ENCODE measurements around the gene FGF8. TPM values are rescaled to one million over a fixed set of nuclear protein-coding genes. Genes with fewer than 3 reads are reported as not detected.

The FGF8 gene
- total and polyA plus RNA-seq, 2 of the 4 experiments (the other 2 are of a cell fraction): 0.17 TPM; not detected in 1

DNA sequence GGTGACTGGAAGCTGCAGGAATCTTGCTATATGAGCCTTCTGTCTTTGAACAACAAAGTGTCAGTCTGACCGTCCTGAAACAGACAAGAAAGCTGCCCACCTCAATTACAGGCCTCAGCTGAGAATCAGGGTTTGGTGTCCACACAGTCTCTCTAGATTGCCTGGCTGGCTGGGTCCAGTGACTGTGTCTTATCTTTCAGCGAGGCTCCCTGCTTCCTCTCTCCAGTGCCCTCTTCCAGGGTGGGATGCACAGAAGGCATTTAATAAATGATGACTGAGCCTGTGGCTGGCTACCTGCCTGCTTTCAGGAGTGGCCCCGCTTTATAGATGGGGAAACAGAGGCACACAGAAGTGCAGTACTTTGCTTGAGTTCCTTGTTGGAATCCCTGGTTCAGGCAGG, 27.4 kb downstream of the FGF8 start (continued):
- TF ChIP-seq, protein P1, sequence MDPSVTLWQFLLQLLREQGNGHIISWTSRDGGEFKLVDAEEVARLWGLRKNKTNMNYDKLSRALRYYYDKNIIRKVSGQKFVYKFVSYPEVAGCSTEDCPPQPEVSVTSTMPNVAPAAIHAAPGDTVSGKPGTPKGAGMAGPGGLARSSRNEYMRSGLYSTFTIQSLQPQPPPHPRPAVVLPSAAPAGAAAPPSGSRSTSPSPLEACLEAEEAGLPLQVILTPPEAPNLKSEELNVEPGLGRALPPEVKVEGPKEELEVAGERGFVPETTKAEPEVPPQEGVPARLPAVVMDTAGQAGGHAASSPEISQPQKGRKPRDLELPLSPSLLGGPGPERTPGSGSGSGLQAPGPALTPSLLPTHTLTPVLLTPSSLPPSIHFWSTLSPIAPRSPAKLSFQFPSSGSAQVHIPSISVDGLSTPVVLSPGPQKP (IDR thresholded peaks at IDR 0.05; ENCODE audit: borderline replicate concordance, low read depth, low read length): no peak
- TF ChIP-seq CEBPB (IDR thresholded peaks at IDR 0.05; ENCODE audit: low read depth, low read length) (no peak), MAZ (IDR thresholded peaks at IDR 0.05; ENCODE audit: borderline replicate concordance, low read depth, low read length) (no peak), POLR2A (IDR thresholded peaks at IDR 0.05; ENCODE audit: low read depth, low read length) (no peak)

- CTCF ChIA-PET: interaction anchor here (1.5 kb wide), 1 partner anchor 9 kb away, joined by 4 read pairs; no protein-coding TSS in a partner anchor
- BruUV-seq (replicated peaks): no TSS peak
- in situ Hi-C loops (cut with MboI; ENCODE audit: low sequenced_read_pairs): loop anchor here (10.0 kb wide), 1 partner anchor 560 kb away; no protein-coding TSS in a partner anchor
- TF ChIP-seq FOS (IDR thresholded peaks at IDR 0.05; ENCODE audit: low read depth, low read length) (no peak), SMC3 (IDR thresholded peaks at IDR 0.05; ENCODE audit: low read depth, low read length) (no peak), RFX5 (IDR thresholded peaks at IDR 0.05; ENCODE audit: low read depth, low read length) (no peak), RCOR1 (IDR thresholded peaks at IDR 0.05; ENCODE audit: insufficient replicate concordance, low read length) (no peak), CHD1 (IDR thresholded peaks at IDR 0.05; ENCODE audit: low read depth, low read length) (no peak), RAD21 (IDR thresholded peaks at IDR 0.05; ENCODE audit: low read length) (no peak), MAFK (IDR thresholded peaks at IDR 0.05; ENCODE audit: low read depth, low read length) (no peak)
- TF ChIP-seq, protein P2, sequence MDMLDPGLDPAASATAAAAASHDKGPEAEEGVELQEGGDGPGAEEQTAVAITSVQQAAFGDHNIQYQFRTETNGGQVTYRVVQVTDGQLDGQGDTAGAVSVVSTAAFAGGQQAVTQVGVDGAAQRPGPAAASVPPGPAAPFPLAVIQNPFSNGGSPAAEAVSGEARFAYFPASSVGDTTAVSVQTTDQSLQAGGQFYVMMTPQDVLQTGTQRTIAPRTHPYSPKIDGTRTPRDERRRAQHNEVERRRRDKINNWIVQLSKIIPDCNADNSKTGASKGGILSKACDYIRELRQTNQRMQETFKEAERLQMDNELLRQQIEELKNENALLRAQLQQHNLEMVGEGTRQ (IDR thresholded peaks at IDR 0.05; ENCODE audit: low read depth, low read length): no peak
- TF ChIP-seq, protein P1 (IDR thresholded peaks at IDR 0.05; ENCODE audit: borderline replicate concordance, low read depth, low read length): no peak
These were observed 30.7 kb downstream of the FGF8 start for GRCh38 chr10:101745074-101745696.

More at GRCh38 chr10:101745074-101745696, 30.7 kb downstream of the FGF8 start:
- no peak overlapping the region for H3K14ac ChIP-seq (replicated peaks; ENCODE audit: low read depth, low read length)
- H3K79me1 ChIP-seq (ENCODE audit: low read depth in 1 of 2, low read length in 2 of 2): no peaks in the 10 kb centered on the region
- no peak overlapping the region for H2AK9ac ChIP-seq (replicated peaks; ENCODE audit: low read depth, low read length, poor library complexity)
- intact Hi-C loops (cut with micrococcal nuclease) (no loop called here), dilution Hi-C loops (cut with HindIII; ENCODE audit: low sequenced_read_pairs, unreplicated experiment) (no loop called here)
- POLR2A ChIA-PET (ENCODE audit: unreplicated experiment): no interaction called here
- no peak overlapping the region for H4K8ac ChIP-seq (ENCODE audit: low read depth in 2 of 2, low read length in 2 of 2)
- no peak overlapping the region for H2BK15ac ChIP-seq (ENCODE audit: low read depth, low read length)
- no peaks in the 10 kb centered on the region for H4K20me1 ChIP-seq (ENCODE audit: insufficient read depth, low read length)
- no peak overlapping the region for H3K18ac ChIP-seq (ENCODE audit: low read depth, low read length)
- no peak overlapping the region for H3K23ac ChIP-seq (ENCODE audit: low read depth, low read length)
- no peak overlapping the region for H2BK120ac ChIP-seq (ENCODE audit: low read depth, low read length)
- H3K9me1 ChIP-seq (ENCODE audit: insufficient read depth, low read length): no peaks in the 10 kb centered on the region
- H3K56ac ChIP-seq (ENCODE audit: extremely low read depth, insufficient read depth, low read length): no peak overlapping the region
- H3K9ac ChIP-seq (ENCODE audit: low read depth, low read length): no peak overlapping the region
- no peaks in the 10 kb centered on the region for H3K9me3 ChIP-seq (ENCODE audit: control insufficient read depth, insufficient read depth, low read length)
- no peak for ATAC-seq (ENCODE audit: low read depth)
- H2BK20ac ChIP-seq (ENCODE audit: low read depth, low read length): no peak overlapping the region
- no peak overlapping the region for H4K91ac ChIP-seq (ENCODE audit: insufficient read depth, low read depth, low read length)
- no peak overlapping the region for H3K4ac ChIP-seq (ENCODE audit: low read depth, low read length)
- H2AFZ ChIP-seq (replicated peaks; ENCODE audit: low read length, poor library complexity): peak overlapping the region; percentile 48
- peaks cover 34% of the 10 kb centered on the region for H3K27me3 ChIP-seq (ENCODE audit: control insufficient read depth, insufficient read depth, low read length)
- no peaks in the 10 kb centered on the region for H3K36me3 ChIP-seq (ENCODE audit: control insufficient read depth, insufficient read depth, low read length)
- H3K27ac ChIP-seq (ENCODE audit: insufficient read depth, low read length): no peak overlapping the region
- H3K4me2 ChIP-seq (ENCODE audit: low read depth, low read length): no peak overlapping the region
- 44% methylated on average over 8 of the region's 9 CpGs; no CpG with 5 or more reads in 1 of the 2 experiments for WGBS, 2 experiments (ENCODE audit: extremely low coverage in 2 of 2, insufficient read length in 1 of 2)
- no peaks in the 10 kb centered on the region for H3K4me1 ChIP-seq (ENCODE audit: control insufficient read depth, insufficient read depth, low read length)
- no peak overlapping the region for H2BK5ac ChIP-seq (ENCODE audit: low read depth, low read length, poor library complexity, severe bottlenecking)
- H4K5ac ChIP-seq (ENCODE audit: low read depth, low read length): no peak overlapping the region
- no peak for DNase-seq
- no peak overlapping the region for H2AK5ac ChIP-seq (ENCODE audit: low read depth, low read length)
- no peak overlapping the region for H3K4me3 ChIP-seq (ENCODE audit: insufficient read depth, low read depth, low read length)
